ENCODE measurements around the gene ADI1. TPM values are rescaled to one million over a fixed set of nuclear protein-coding genes. Genes with fewer than 3 reads are reported as not detected.

ADI1 gene
- total RNA-seq, 1 donor from 2014 or later: 135 TPM

DNA sequence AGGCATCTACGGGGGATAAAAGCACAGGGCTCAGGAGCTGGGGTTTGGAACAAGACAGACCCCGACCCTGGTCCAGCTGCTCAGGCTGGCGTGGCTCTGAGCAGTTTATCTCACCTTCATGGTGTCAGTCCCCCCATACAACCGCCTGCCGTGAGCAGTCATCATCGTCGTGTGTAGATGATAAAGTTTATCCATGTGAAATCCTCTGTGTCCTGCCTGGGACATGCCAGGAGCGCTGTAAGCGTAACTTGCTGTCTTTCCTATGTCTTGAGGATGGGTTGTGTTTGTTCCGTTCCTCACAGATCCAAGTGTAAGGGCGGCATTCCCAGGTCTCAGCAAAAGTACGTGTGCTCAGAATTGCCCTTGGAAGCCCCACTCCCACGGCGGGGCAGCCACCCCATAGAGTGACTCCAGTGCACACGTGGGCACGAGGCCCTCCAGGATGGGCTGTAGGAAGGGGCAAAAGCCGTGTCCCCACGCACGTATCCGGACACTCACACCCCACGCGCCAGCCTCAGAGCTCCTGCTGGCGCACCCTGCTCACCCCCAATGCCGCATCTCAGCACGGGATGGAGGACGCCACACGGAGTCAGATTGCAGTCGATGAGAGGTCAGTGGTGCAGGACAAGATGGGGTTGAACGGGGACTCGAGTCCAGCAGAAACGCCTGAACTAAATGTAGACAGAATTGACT lies 50.9 kb downstream of the ADI1 start:
- no peak for DNase-seq (ENCODE audit: low spot score)
- intact Hi-C loops (cut with DNase I): no loop called here

DNA sequence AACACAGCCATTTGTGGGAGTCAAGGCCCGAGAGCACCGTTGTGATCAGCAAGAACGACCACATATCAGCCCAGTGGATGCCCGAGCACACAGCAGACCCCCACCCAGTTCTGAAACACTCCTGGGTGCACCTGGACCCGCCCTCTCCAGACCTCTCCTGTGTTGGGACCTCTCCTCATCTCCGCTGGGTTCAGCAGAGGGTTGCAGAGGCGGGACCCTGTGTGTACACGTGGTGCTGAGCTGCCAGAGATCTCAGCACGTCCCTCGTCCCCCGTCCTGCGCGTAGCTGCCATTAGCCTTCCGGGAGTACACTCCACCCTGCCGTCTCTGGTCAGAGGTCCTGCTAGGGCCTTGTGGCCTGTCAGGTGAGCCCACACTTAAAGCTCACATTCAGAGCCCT lies 51.7 kb downstream of the ADI1 start:
- DNase-seq (ENCODE audit: low spot score): no peak
- intact Hi-C loops (cut with DNase I): no loop called here

DNA sequence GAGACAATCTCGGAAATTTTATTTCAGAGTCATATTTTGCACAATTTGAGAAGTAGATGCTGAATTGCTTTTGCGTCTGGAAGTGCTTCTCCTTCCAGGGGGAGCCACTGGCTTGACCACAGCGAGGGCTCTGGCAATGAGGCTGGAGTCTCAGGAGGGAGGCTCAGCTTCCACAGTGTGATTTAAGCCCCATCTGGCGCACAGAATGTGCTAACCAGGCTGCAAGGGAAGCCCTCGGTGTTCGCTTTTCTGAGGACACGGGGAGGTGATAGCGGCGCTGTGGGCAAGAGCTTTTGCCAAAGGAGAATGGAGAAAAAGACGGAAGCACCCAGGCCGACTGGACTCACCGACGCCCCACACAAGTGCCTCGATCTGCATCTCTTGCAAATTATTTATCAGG lies 52.4 kb downstream of the ADI1 start:
- no peak for DNase-seq (ENCODE audit: low spot score)
- intact Hi-C loops (cut with DNase I): no loop called here

DNA sequence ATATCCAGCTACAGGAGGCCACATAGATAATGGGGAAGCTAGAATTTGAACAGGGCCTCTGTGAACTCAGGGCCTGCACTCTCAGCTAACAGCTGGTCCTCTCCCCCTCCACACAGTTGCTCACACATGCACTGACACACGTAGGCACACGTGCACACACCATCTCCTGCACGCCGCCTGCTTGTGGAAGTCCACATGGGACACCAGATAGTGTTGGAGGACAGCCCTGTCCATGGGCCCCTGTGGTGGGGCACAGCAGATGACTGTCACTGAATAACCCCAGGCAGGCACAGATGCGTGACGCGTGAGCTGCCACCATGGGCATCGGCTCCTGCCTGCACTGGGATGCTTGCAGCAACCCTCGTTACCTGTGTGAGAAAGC lies 52.9 kb downstream of the ADI1 start:
- no peak for DNase-seq (ENCODE audit: low spot score)
- intact Hi-C loops (cut with DNase I): no loop called here

DNA sequence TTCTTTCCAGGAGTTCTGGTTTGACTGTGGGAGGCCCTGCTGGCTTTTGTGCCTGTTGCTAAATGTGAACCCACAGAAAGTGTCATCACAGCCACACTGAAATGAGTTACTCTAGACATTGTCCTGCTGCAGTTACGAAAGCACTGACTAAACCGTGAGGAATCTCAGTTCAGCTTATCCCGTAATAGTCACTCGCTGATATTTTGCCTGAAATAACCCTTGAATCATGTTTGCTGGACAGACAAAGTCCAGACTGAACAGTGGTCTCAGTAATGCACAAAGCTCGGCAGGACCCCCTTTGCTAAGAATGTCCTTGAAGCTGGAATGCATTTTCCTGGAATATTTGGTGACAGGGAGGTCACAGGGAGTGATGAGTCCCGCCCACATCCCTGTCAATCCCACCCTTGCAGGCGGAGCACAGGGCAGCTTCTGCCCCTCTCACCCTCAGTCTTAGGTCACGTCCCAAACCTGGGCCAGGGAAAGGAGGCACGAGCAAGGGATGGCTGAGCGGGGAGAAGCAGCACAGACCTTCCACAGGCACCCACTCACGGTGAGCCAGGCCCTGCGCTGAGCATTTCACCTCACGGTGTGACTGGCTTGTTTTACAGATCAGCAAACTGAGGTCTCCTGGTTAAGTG lies 53.4 kb downstream of the ADI1 start:
- intact Hi-C loops (cut with DNase I): no loop called here
- DNase-seq (ENCODE audit: low spot score): no peak

DNA sequence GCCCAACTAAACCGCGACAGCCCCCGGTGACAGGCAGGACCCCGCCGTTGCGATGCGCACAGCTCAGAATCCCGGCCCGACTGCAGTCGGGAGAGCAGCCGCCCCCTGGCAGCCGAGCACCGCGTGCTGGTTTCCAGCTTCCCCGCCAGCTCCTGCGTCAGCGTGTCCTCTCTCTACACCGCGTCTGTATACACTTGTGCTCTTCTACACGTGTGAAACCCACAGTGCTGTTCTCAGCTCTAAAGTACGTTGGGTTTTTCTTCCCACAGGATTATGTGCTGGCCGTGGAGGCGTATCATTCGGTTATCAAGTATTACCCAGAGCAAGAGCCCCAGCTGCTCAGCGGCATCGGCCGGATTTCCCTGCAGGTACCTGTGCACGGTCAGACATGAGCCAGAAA lies 54.0 kb downstream of the ADI1 start:
- intact Hi-C loops (cut with DNase I): no loop called here

DNA sequence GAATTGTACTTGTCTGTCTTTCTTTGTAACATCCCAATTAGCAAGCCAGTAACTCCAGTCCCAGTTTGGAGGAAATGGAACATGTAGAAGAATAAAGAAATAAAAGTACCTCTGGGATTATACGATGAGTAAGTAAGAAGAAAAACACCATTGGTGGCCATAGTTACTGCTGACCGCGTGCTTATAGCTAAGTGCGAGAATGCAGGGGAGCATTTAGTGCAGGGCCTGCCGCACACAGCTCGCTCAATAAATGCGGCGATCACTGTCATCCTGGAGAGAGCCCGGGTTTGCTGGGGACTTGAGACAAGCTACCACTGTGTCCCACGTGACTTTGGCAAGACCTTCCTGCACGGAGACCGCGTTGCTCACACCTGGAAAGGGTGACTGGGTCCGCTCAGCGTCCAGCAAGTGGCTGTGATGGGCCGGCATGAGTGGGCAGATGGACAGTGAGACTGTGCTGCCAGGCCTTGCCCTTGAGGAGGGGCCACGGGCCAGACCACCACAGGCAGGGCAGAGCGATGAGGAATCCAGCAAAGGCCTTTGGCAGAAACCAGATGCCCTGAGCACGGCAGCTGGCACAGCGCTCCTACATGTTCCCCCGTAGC lies 54.8 kb downstream of the ADI1 start:
- intact Hi-C loops (cut with DNase I): loop anchor here (5.0 kb wide), 1 partner anchor 87 kb away; the partner anchor contains the start of genes EIPR1 and TRAPPC12

More for the DNA sequence above, 54.0 kb downstream of the ADI1 start:
- no peak for DNase-seq (ENCODE audit: low spot score)

DNA sequence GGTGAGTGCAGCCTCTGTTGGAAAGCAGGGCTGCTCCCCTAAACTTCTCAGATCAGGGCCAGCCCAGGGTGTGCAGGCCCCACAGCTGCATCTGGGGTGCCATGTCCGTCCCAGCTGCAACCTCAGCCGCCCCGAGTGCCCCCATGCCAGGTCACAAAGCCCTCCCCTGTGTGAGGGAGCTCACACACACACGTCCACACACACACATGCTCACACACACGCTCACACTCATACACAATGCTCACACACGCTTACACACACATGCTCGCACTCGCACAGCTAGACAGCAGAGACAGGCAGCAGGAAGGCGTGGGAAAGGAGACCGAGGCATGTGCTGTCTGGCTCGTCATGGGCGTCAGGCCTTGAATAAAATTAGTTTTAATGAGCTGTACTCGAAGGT lies 55.4 kb downstream of the ADI1 start:
- intact Hi-C loops (cut with DNase I): loop anchor here (5.0 kb wide), 1 partner anchor 87 kb away; the partner anchor contains the start of genes EIPR1 and TRAPPC12
- DNase-seq (ENCODE audit: low spot score): peak; percentile 57

More for the DNA sequence above, 54.8 kb downstream of the ADI1 start:
- peak; percentile 74 for DNase-seq (ENCODE audit: low spot score)

DNA sequence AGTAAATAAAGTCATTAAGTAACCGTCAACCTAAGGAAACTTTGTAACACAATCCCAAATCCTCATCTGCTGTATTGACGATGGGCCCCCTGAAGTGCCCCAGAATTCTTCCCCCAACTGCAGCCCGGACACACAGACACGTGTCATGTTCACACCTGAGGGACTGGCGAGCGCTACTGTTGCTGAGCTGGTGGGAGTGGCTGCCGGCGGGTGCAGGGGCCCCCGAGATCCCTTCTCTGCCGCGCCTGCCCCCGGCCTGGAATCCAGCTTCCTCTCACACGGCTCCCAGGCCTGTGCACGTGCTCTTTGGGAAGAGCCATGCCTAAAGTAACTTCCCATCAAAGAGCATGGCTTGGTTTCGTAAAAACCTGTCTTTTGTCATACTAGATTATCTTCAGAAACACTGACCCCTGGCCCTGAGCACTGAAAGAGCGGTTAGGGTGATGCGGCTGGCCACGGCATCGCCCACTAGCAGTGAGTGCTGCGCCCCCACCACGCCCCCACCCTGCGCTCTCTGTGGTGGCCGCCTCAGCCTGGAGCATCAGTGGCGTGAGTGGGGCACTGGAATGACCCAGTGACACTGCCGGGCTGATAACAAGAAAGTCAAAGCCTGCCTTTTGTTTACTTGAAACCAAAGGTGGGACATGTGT lies 56.0 kb downstream of the ADI1 start:
- intact Hi-C loops (cut with DNase I): loop anchor here (5.0 kb wide), 1 partner anchor 86 kb away; the partner anchor contains the start of genes EIPR1 and TRAPPC12
- DNase-seq (ENCODE audit: low spot score): peak; percentile 24

DNA sequence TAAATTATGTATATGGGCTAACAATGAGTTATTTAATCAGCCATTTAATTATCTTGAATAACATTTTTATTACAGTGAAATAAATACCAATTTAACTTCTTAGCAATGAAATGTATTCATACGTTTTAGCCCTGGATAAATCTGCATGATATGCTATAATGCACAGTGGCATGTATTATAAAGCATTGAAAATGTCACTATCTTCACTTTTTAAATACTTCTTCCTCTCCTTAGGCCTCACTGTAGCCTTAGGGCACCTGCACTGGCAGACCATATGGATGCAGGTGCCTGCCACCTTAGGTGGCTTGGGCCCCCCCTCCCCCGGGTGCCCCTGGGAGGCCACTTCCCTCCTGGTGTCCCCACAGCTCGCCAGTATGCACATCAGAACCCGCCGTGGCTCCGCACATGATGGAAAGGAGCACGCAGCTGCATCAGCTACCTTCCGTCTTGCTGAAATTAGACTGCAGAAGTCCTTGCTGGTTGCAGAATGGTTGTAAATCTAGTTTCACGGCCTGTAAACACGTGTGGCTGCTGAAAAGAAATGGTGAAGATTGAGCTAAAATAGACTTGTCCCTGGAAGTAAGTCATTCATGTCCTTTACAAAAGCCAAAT lies 56.7 kb downstream of the ADI1 start:
- DNase-seq (ENCODE audit: low spot score): peak; percentile 39
- intact Hi-C loops (cut with DNase I): loop anchor here (5.0 kb wide), 1 partner anchor 85 kb away; the partner anchor contains the start of genes EIPR1 and TRAPPC12

DNA sequence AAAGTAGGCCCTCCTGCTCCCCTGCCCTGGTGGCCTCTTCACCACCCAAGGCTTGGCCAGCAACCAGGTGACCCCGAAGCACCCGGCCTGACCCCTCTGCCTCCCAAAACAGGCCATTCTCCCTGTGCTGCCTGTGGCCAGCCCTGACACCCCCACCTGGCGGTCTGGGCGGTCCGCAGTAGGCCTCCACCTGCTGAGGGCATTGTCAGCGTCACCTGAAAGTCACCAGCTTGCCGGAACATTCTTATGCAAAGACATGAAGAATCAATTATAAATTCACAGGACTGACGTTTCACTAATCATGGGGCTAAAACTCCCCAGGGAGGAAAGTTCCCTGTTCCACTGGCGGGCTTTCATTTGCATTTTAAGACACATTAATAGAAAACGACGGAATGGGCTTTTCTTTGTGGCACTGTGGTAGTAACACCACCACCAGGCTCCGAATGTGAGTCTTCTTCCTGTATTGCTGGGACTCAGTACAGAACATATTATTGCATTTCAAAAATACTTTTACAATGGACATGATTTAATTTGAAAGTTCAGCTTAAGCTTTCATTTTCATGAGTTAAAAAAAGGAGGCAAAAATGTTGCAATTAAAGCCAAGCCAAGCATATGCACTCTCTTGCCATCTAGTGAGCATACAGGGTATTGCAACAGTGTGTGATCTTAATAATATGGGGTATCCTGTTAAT lies 57.4 kb downstream of the ADI1 start:
- intact Hi-C loops (cut with DNase I): loop anchor here (5.0 kb wide), 1 partner anchor 85 kb away; the partner anchor contains the start of genes EIPR1 and TRAPPC12
- peak; percentile 63 for DNase-seq (ENCODE audit: low spot score)

DNA sequence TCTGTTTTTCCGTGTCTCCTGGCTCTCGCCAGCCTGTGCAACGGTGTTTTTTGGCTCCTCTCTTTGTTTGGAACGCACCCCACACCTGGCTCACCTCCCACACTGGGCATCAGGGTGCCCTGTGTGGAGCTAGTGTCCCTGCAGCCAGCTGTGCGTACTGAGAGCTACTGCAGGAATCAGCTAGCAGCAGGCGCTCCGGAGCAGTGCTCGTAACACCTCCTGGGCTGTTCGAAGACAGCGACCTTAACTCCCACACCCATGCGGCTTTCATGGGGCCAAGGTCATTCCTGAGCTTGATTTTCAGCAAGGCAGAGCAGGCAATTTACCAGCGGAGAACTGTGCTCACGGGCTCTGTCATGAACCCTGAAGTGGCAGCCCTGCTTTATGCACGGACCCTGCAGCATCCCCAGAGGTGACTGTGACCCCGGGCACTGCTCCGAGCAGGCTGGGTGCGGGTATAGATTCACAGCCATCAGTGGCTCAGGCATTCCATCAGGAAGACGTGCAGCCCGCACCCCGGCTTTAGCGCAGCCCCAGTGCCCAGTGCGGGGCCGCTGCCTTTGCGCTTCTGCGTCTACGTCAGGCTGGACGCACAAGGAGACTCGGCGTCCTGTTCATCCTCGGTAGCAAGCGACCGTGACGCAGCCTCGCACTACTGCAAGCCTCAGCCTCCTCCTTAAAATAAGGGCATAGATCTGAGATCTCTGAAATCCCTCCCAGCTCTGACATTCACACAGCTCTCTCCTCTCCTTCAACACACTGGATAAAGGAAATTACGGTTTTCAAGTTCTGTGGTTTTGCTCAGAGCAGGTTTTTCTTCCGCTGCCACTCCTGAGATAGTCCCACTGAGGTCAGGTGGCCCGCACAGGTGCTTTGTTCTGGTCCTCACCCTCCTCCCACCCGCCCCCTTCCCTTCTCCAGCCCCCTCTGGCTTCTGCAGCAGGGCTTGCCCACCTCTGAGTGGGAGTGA lies 58.2 kb downstream of the ADI1 start:
- intact Hi-C loops (cut with DNase I): loop anchor here (5.0 kb wide), 1 partner anchor 84 kb away; the partner anchor contains the start of genes EIPR1 and TRAPPC12
- peak; percentile 76 for DNase-seq (ENCODE audit: low spot score)

DNA sequence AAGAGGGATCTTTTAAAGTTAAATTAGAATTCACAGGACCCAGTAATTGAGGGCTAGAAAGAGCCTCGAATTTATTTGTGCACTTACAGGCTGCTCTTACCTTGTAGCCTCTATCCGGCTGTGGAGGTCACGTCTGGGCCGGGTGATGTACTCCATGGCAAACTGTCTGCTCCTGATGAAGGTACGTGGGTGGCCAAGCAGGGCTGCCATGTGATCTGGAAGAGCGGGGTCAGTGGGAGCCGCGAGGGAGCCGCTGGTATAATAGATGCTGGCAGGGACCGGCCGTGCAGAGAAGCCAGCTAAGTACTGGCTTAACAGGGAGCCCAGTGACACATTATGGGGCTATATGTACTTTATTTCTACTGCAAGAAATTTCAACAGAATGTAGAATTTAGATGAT lies 59.2 kb downstream of the ADI1 start:
- peak; percentile 75 for DNase-seq (ENCODE audit: low spot score)

DNA sequence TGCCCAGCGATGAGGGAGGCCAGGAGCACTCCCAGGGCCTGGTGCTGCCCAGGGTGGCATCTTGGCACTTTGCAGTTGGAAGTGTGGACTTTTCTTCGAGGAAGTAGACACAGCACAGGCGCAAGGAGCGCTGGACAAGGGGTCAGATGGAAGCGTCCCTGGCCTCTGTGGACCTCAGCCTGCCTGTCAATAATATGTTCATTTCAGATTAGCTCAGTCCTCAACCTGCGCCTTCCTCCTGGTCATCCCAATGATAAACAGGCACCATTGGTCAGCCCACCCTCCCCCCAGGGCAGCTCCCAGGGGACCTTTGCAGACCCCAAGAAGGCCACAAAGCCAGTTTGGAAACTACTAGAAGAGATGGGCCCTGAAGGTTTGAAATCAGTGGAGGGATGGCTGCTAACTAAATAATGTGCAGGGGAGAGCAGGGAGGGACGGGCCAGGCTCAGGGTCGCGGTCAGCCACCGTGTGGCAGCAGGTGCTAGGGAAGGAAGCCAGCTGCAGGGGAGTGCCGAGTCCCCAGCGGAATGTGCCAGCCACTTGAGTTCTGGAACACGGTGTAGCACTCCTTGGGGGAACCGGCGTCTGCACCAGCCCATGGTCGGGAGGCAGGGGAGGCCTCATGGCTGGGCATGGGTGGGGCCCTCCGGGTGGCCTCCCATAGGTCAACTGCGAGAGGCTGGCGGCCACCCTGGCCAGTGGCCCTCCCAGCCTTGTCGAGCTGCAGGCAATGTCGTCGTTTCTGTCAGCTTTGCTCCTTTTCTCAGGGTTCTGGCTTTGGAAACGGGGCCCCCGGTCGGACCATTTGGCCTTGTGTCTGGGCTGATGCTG lies 59.9 kb downstream of the ADI1 start:
- DNase-seq (ENCODE audit: low spot score): peak; percentile 79
- intact Hi-C loops (cut with DNase I): loop anchor here (2.0 to 5.0 kb wide), 2 partner anchors 35 to 82 kb away; partner anchors contain the start of genes EIPR1 and TRAPPC12

More for the DNA sequence above, 59.2 kb downstream of the ADI1 start:
- intact Hi-C loops (cut with DNase I): loop anchor here (5.0 kb wide), 1 partner anchor 83 kb away; the partner anchor contains the start of genes EIPR1 and TRAPPC12

DNA sequence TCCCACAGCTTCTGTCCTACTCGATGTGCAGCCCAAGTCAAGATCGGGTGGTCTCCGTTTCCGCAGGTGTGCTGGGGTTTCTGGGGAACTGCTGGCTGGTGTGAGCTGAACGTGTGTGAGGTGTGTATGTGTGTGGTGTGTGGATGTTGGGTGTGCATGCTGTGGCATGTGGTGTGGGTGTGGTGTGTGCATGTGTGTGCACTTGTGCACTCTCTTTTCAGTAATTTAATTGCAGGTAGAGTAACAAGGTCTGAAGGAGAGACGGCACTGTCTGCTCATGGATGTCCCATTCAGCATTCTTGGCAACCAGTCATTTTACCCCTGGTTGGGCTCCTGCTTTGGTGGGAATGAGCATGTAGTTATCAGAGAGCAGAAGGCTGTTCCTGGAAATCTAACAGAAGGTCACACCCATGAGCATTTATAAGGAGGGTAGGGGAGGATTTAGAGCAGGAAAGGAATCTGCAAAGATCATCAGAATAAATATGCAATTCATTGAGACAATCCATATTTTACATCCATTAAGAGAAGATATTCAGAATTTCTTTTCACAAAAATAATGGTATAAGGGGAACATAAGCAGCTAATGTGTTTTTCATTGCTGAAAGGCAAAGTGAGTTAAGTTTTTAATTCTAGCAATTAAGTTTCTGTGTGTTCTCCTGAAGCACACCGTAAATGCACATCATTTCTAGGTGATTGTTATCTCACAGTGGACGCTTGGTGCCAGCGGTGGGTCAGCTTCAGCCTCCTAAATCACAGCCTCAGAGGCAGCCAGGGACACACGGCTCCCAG lies 60.7 kb downstream of the ADI1 start:
- intact Hi-C loops (cut with DNase I): loop anchor here (2.0 kb wide), 1 partner anchor 34 kb away; no protein-coding TSS in a partner anchor
- DNase-seq (ENCODE audit: low spot score): peak; percentile 63

Data from cardiac septum (tissue), 1 donor.